Measurements from ENCODE around the gene MNAT1.
"Not testable (repeated sequence)": the region's sequence is repeated elsewhere in the genome, so short reads cannot be mapped to it uniquely, and the experiment has no call there.

The MNAT1 gene

GRCh38 chr14:60790850-60791249 is 56.3 kb downstream of the MNAT1 start:
- Histone ChIP-seq H3K27ac (no peak overlapping the region), H3K4me3 (no peak overlapping the region)

- H3K4me3 ChIP-seq = no peak overlapping the region
- no peak overlapping the region for H3K27ac ChIP-seq
Observed at GRCh38 chr14:60796434-60796833, 61.9 kb downstream of the MNAT1 start.

GRCh38 chr14:60800409-60800808 is 65.8 kb downstream of the MNAT1 start:
- H3K27ac ChIP-seq = no peak overlapping the region

GRCh38 chr14:60803871-60804270 is 69.3 kb downstream of the MNAT1 start:
- Histone ChIP-seq H3K27ac (no peak overlapping the region), H3K4me3 (no peak overlapping the region)

More at GRCh38 chr14:60800409-60800808, 65.8 kb downstream of the MNAT1 start:
- H3K4me3 ChIP-seq = no peak overlapping the region

GRCh38 chr14:60805841-60806430 is 71.4 kb downstream of the MNAT1 start:
- Histone ChIP-seq H3K4me3 (no peak overlapping the region), H3K27ac (no peak overlapping the region)

- H3K27ac ChIP-seq = no peak overlapping the region
- no peak overlapping the region for H3K4me3 ChIP-seq
Observed at GRCh38 chr14:60807247-60807646, 72.7 kb downstream of the MNAT1 start.

- Histone ChIP-seq H3K4me3 (no peak overlapping the region), H3K27ac (no peak overlapping the region)
Observed at GRCh38 chr14:60807971-60808370, 73.4 kb downstream of the MNAT1 start.

- no peak overlapping the region for H3K27ac ChIP-seq
- H3K4me3 ChIP-seq = no peak overlapping the region
Observed at GRCh38 chr14:60812987-60813386, 78.4 kb downstream of the MNAT1 start.

GRCh38 chr14:60815371-60815770 is 80.8 kb downstream of the MNAT1 start:
- no peak overlapping the region for H3K4me3 ChIP-seq
- no peak overlapping the region for H3K27ac ChIP-seq

- no peak overlapping the region for H3K4me3 ChIP-seq
Observed at GRCh38 chr14:60817113-60817512, 82.6 kb downstream of the MNAT1 start.

GRCh38 chr14:60819575-60819974 is 85.0 kb downstream of the MNAT1 start:
- no peak overlapping the region for H3K4me3 ChIP-seq
- H3K27ac ChIP-seq = no peak overlapping the region

More at GRCh38 chr14:60817113-60817512, 82.6 kb downstream of the MNAT1 start:
- no peak overlapping the region for H3K27ac ChIP-seq

- H3K27ac ChIP-seq = no peak overlapping the region
- H3K4me3 ChIP-seq = no peak overlapping the region
Observed at GRCh38 chr14:60838601-60839000, 104.0 kb downstream of the MNAT1 start.

- H3K27ac ChIP-seq = no peak overlapping the region
- no peak overlapping the region for H3K4me3 ChIP-seq
Observed at GRCh38 chr14:60839057-60839456, 104.5 kb downstream of the MNAT1 start.

- no peak overlapping the region for H3K4me3 ChIP-seq
- no peak overlapping the region for H3K27ac ChIP-seq
Observed at GRCh38 chr14:60839657-60840056, 105.1 kb downstream of the MNAT1 start.

- Histone ChIP-seq H3K4me3 (no peak overlapping the region), H3K27ac (no peak overlapping the region)
Observed at GRCh38 chr14:60840313-60840712, 105.8 kb downstream of the MNAT1 start.

- Histone ChIP-seq H3K4me3 (no peak overlapping the region), H3K27ac (no peak overlapping the region)
Observed at GRCh38 chr14:60845523-60845922, 111.0 kb downstream of the MNAT1 start.

GRCh38 chr14:60848066-60848465 is 113.5 kb downstream of the MNAT1 start:
- H3K4me3 ChIP-seq = no peak overlapping the region
- H3K27ac ChIP-seq = no peak overlapping the region

- not testable (repeated sequence) for H3K4me3 ChIP-seq
Observed at GRCh38 chr14:60851692-60852091, 117.1 kb downstream of the MNAT1 start.

GRCh38 chr14:60856111-60856510 is 121.5 kb downstream of the MNAT1 start:
- Histone ChIP-seq H3K4me3 (no peak overlapping the region), H3K27ac (no peak overlapping the region)

More at GRCh38 chr14:60851692-60852091, 117.1 kb downstream of the MNAT1 start:
- H3K27ac ChIP-seq = not testable (repeated sequence)

- no peak overlapping the region for H3K27ac ChIP-seq
- no peak overlapping the region for H3K4me3 ChIP-seq
Observed at GRCh38 chr14:60859525-60859924, 125.0 kb downstream of the MNAT1 start.

GRCh38 chr14:60861545-60862140 is 127.1 kb downstream of the MNAT1 start:
- Histone ChIP-seq H3K4me3 (no peak overlapping the region), H3K27ac (no peak overlapping the region)

- Histone ChIP-seq H3K4me3 (no peak overlapping the region), H3K27ac (no peak overlapping the region)
Observed at GRCh38 chr14:60862283-60862682, 127.7 kb downstream of the MNAT1 start.
